LNCaP clone FGC (cell line): ENCODE results near the gene CASP3.

Experiments used
- DNase-seq: peaks from one replicate; pipeline ENCODE4 v3.0.0-alpha.2; 2011; ENCODE audit warnings: low read depth
- H3K4me3 ChIP-seq: 2 replicates; pipeline ENCODE4 v1.5.1; 2011; ENCODE audit warnings: mild to moderate bottlenecking, low read depth, low read length, control low read depth
- TF ChIP-seq, protein P1 (sequence below): IDR thresholded peaks from 2 replicates; pipeline ENCODE4 v1.5.1; 2012; ENCODE audit warnings: mild to moderate bottlenecking; ENCODE audit not compliant: control insufficient read depth, insufficient read depth; ENCODE audit errors: extremely low read depth

Gene CASP3

DNA sequence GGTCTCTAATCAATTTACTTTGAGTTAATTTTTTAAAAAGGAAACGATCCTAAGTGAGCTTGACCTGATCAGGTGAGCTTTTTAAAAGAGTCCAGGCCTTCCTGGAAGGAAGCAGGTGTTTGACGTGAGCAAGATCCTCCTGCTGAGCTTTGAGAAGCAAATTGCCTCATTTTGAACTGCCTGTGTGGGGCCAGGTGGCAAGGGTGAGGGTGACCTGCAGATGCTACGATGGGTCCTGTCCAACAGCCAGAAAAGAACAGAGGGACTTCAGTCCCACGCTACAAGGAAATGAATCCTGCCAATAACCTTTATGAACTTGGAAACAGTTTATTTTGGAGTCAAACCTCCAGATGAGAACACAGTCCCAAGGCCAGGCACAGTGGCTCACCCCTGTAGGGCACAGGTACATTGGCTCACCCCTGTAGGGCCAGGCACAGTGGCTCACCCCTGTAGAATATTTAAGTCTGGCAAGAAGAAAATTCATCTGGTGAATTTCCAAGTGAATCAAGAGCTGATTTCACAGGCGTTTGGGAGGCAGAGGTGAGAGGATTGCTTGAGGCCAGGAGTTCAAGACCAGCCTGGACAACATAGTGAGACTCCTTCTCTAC is 58.1 kb downstream of the CASP3 start:
- no peak overlapping the region for H3K4me3 ChIP-seq
- no peak for DNase-seq
- TF ChIP-seq, protein P1, sequence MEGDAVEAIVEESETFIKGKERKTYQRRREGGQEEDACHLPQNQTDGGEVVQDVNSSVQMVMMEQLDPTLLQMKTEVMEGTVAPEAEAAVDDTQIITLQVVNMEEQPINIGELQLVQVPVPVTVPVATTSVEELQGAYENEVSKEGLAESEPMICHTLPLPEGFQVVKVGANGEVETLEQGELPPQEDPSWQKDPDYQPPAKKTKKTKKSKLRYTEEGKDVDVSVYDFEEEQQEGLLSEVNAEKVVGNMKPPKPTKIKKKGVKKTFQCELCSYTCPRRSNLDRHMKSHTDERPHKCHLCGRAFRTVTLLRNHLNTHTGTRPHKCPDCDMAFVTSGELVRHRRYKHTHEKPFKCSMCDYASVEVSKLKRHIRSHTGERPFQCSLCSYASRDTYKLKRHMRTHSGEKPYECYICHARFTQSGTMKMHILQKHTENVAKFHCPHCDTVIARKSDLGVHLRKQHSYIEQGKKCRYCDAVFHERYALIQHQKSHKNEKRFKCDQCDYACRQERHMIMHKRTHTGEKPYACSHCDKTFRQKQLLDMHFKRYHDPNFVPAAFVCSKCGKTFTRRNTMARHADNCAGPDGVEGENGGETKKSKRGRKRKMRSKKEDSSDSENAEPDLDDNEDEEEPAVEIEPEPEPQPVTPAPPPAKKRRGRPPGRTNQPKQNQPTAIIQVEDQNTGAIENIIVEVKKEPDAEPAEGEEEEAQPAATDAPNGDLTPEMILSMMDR = no peak

DNA sequence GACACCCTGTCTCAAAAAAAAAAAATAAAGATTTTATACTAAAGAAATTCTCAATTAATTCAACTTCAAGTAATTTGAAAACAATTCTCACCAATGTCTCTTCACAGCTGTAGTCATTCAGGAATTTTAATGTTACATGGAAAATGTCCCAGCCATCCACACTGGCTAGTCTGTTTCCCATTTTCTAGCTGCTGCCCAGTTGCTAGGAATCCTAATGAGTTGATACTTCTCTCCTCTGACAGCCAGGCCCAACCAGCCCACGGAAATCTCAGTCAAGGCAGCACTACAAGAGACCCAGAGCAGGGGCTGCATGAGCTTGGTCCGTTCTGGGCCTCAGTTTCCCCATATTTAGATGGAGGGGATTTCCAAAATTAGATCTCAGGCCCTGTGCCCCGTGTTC is 59.1 kb downstream of the CASP3 start:
- TF ChIP-seq, protein P1 = no peak
- DNase-seq = no peak
- no peak overlapping the region for H3K4me3 ChIP-seq

- no peak for DNase-seq
- TF ChIP-seq, protein P1 = no peak
- H3K4me3 ChIP-seq = no peak overlapping the region
Observed at GRCh38 chr4:184588893-184589292, 60.4 kb downstream of the CASP3 start.

- H3K4me3 ChIP-seq = no peak overlapping the region
- TF ChIP-seq, protein P1 = no peak
- DNase-seq = no peak
Observed at GRCh38 chr4:184587701-184588100, 61.5 kb downstream of the CASP3 start.

- TF ChIP-seq, protein P1 = no peak
- H3K4me3 ChIP-seq = no peak overlapping the region
- no peak for DNase-seq
Observed at GRCh38 chr4:184587221-184587620, 62.0 kb downstream of the CASP3 start.

DNA sequence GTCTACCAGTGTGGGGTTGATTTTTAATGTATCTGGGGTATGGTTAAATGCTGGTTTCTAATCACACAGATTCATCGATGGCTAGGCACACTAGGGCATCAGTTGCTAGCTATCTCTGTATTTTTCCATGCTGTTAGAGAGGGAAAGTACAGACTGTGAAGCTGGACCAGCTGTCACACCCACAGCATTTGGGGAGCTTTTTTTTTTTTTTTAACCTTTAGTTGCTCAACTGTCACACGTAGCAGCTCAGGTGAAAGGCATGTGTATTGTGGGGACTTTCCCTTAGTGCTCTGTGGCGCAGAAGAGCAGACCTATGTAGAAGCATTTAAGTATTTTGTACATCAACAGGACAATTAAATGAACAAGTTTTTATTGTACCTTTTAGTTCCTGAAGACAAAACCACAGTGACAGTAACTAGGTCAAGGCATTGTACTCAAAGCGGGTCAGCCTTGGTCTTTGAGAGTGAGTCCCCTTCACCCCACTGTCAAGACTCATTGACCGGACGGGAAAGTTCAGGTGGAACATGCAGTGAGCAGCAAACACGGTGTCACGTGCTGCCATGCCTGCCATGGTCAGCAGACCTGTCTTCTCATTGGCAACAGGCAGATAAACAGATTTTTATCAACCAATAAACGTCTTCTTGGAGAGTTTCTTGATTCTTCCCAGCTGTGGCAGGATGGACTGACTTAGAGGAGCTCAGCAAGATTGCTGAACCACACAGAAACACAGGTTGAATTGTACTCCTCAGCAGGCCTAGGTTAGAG is 65.3 kb downstream of the CASP3 start:
- TF ChIP-seq, protein P1 = no peak
- DNase-seq = no peak
- H3K4me3 ChIP-seq = no peak overlapping the region
